Measurements from ENCODE around the gene KRTAP10-10.
"Not testable (repeated sequence)": the region's sequence is repeated elsewhere in the genome, so short reads cannot be mapped to it uniquely, and the experiment has no call there.

The KRTAP10-10 gene

DNA sequence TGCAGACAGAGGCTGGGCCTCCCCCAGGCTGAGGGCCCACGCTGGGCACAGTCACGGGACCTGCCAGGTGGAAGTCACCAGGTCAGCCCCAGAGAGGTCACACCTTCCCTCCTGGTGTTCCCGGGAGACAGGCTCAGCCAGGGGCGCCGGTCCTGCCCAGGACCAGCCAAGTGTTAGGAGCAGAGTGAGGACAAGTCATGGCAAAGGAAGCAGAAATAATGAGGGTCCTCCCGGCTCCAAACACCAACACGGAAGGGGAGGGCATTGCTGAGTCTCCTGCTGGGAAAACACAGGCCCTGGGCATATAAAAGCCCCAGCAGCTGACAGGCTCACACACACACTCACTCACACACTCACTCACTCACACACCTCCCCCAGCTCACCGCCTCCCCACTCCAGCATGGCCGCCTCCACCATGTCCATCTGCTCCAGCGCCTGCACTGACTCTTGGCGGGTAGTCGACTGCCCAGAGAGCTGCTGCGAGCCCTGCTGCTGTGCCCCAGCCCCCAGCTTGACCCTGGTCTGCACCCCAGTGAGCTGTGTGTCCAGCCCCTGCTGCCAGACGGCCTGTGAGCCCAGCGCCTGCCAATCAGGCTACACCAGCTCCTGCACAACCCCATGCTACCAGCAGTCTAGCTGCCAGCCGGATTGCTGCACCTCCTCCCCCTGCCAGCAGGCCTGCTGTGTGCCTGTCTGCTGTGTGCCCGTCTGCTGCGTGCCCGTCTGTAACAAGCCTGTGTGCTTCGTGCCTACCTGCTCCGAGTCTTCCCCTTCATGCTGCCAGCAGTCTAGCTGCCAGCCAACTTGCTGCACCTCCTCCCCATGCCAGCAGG, at the start of gene KRTAP10-10:
Gene KRTAP10-10 (plus strand): TSS at position 339 of the 833 bp plus-strand sequence. CDS start 62 bp downstream, at position 401.
- no peak for DNase-seq

GRCh38 chr21:44589094-44589493, 48.1 kb upstream of the KRTAP10-10 start:
- DNase-seq, result no peak

- no peak for DNase-seq
Measured at GRCh38 chr21:44589586-44590305, 47.4 kb upstream of the KRTAP10-10 start.

GRCh38 chr21:44590311-44590721, 46.8 kb upstream of the KRTAP10-10 start:
- DNase-seq, result no peak

DNA sequence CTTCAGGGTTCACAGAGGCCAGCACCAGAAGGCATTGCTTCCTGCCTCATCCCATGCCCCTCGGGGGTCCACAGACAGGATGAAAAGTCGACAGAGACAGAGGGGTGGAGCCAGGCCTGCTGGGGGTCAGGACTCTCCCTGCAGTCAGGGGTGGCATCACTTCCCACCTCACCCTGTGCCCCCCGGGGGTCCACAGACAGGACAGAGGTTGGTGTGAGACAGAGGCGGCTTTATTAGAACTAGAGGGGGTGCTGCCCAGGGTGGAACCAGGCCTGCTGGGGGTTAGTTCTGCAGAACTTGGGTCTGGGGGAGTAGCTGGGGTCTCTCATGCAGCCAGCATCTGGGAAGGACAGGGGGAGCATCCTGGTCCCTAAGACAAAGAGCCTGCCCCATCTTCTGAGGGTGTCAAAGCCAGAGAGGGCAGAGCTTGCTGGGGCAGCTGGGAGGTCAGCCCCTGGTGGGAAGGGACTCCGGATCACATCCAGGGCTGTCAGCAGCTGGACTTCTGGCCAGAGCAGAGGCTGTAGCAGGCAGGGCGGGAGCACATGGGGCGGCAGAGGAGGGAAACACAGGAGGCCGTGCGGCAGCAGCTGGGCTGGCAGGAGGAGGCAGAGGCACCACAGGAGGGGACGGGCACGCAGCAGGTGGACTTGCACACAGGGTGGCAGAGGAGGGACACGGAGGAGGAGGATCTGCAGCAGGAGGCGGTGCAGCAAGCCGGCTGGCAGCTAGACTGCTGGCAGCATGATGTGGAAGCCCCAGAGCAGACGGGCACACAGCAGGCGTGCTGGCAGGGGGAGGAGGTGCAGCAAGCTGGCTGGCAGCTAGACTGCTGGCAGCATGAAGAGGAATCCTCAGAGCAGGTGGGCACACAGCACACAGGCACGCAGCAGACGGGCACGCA, 46.0 kb upstream of the KRTAP10-10 start:
- DNase-seq, result not testable (repeated sequence)

- DNase-seq, result not testable (repeated sequence)
Measured at GRCh38 chr21:44591801-44592130, 45.4 kb upstream of the KRTAP10-10 start.

- no peak for DNase-seq
Measured at GRCh38 chr21:44592446-44593311, 44.5 kb upstream of the KRTAP10-10 start, which contains the start of gene KRTAP10-6. Gene KRTAP10-6 (minus strand): TSS chr21:44592505. CDS start chr21:44592484, 21 bp downstream.

DNA sequence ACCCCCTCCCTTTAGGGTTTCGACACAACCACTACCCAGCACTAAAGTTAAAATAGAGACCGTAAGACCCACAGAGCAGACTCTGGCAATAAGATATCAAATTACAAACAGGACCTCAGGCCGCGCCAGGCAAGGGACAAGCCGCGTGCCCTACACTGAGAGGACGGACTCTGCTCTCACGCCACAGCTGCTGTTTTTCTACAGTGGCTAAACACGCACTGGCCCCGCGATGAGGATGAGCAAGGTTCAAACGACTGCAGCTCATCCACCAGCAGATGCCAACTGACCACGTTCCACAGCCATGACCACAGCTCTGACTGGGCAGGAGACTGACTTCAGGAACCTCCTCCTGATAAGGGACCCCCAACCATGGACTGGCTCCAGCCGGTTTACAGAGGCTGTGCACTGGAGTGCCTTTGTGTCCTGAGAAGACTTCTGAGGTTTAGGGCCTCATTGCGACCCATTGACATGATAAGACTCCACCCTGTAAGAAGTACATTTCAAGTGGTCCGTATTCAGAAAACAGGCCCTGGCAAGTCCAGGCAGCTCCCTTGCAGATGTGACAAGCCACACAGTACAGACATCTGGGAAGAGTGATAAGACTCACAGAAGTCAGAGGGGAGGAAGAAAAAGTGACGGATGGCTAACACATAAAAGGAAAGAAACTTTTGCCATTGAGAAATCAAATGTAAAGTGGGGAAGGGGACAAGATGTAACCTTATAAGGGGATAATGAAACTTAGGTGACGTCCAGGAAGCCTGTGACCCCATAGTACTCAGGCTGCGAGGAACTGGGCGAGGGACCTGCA, 43.4 kb upstream of the KRTAP10-10 start:
- no peak for DNase-seq

DNA sequence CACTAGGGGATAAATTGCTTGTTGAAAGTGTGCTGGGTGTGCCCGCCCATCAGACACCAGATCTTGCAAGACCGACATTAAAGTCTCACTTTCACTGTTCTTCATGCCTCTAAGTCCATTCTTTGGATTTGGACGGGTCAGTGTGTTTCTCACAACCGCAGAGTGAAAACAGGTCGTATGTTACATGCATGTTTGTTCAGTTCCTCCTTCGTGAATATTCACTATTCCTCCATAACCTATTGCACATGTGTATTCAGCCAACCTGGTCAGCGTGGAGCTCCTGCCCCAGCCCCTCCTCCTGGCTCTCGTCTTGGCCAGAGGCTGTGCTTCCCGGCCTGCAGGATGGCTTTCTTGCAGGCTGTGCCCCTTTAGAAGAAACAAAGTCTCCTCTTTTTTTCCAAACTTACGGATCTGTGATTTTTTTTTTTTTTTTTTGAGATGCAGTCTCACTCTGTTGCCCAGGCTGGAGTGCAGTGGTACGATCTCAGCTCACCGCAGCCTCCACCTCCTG, 42.7 kb upstream of the KRTAP10-10 start:
- DNase-seq, result no peak

DNA sequence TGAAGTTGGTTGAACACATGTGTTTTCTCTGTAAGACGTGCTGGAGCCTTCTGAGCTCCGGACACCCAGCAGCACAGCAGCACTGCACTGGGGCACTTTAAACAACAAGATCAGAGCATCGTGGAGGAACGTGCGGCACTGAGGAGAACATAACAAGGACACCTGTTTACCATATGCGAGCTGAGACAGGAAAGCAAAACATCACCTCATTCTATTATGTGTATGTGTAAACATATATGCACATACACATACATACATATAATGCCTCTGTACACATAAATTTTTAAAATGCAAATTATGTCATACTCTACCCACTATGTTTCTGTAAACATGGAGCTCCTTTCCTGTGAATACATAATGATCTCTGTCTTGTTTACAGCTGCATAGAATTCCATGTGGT, 41.6 kb upstream of the KRTAP10-10 start:
- DNase-seq, result no peak

GRCh38 chr21:44596068-44596725, 41.0 kb upstream of the KRTAP10-10 start:
- DNase-seq, result no peak

GRCh38 chr21:44598061-44598460, 39.1 kb upstream of the KRTAP10-10 start:
- no peak for DNase-seq

- DNase-seq, result no peak
Measured at GRCh38 chr21:44599264-44600029, 37.7 kb upstream of the KRTAP10-10 start.

DNA sequence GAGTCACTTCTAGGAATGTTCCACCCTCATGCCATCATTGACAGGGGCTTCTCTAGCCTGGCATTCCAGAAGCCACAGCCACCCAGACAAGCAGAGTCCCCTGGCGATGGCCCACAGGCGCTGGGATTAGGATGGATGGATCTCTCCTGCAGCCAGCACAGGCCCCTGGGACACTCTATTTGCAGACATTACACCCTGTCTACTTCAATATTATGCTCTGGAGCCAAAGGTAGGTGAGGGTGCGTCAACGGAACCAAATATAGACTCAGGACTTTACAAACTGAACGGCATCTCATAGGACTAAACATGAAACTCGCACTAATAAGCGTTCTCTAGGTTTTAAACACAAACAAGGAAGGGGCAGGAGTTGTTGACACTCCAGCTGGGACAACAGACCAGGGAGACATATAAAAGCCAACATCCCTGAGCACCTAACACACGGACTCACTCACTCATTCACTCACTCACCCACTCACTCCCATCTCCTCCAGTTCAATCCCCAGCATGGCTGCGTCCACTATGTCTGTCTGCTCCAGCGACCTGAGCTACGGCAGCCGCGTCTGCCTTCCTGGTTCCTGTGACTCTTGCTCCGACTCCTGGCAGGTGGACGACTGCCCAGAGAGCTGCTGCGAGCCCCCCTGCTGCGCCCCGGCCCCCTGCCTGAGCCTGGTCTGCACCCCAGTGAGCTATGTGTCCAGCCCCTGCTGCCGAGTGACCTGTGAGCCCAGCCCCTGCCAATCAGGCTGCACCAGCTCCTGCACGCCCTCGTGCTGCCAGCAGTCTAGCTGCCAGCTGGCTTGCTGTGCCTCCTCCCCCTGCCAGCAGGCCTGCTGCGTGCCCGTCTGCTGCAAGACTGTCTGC, 36.8 kb upstream of the KRTAP10-10 start, which contains the start of gene KRTAP10-7:
Gene KRTAP10-7 (plus strand): TSS at position 480 of the 861 bp plus-strand sequence. CDS start 25 bp downstream, at position 505.
- not testable (repeated sequence) for DNase-seq

DNA sequence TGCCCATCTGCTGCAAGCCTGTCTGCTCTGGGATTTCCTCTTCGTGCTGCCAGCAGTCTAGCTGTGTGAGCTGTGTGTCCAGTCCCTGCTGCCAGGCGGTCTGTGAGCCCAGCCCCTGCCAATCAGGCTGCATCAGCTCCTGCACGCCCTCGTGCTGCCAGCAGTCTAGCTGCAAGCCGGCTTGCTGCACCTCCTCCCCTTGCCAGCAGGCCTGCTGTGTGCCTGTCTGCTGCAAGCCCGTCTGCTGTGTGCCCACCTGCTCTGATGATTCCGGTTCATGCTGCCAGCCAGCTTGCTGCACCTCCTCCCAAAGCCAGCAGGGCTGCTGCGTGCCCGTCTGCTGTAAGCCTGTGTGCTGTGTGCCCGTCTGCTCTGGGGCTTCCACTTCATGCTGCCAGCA, 36.1 kb upstream of the KRTAP10-10 start:
- not testable (repeated sequence) for DNase-seq

DNA sequence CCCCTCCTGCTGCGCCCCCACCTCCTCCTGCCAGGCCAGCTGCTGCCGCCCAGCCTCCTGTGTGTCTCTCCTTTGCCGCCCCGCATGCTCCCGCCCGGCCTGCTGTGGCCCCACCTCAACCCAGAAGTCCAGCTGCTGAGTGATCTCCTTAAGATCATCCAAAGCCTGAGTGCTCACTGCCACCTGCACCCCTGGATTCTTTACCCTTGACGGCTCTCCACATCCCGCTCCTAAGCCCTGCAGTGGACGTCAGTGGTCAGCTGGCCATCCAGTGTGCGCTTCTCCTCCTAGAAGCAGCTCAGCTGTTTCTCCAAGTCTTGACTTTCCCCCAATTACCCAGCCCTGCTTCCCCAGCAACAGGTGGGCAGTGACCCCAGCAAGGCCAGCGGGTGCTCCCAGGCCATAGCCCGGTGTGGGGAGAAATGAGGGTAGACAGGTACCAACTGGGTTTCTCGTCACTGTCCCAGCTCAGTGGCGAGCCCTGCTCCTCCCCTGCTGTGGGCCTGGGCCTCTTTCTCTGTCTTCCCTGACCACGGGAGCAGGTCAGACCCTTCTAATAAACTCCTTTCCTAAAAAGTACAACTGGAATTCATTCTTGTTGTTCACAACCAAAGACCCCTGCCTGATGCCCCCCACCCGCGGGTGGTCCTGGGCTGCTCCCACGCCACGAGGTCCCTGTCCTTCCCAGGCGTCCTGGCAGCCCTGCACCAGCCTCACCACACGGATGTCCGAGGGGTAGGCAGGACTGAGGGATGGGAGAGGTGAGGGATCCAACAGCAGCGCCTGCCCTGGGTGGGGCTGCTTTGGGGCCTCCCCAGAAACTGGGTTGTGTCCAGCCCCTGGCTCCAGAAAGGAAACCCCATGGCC, 35.3 kb upstream of the KRTAP10-10 start:
- DNase-seq, result no peak

DNA sequence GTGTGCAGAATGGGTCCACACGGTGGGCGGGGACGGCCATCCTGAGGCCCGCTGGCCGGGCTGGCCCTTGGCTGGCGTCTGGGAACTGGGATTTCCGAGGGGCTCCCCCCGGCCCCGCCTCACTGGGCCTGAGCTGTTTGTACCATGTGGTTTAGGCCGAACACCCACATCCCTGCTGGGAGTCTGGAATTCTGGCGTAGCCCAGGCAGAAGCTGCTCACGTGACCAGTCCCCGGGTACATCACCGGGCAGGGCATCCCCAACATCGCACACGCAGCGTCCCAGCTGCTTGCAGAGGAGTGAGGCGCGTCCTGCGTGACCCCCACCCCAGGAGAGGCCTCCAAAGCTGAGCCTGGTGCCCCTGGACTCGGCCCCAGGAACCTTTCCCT, 34.7 kb upstream of the KRTAP10-10 start:
- no peak for DNase-seq

All from fibroblast of skin of right quadriceps (primary cell).